Bone marrow (tissue), 2 donors: ENCODE measurements around the gene CDH20.

Experiments used
- DNase-seq, 2 donors: peaks; one replicate each; lab custom pipeline; 2025; lab: John Stamatoyannopoulos, UW

CDH20 gene

GRCh38 chr18:61333271-61333745 lies at the start of gene CDH20:
TSS of gene CDH20 (plus strand) at chr18:61333430.
- no peak for DNase-seq

- DNase-seq: no peak
Observed at GRCh38 chr18:61284039-61284438, 49.2 kb upstream of the CDH20 start.

GRCh38 chr18:61285777-61286176 lies 47.5 kb upstream of the CDH20 start:
- DNase-seq: no peak

- no peak for DNase-seq
Observed at GRCh38 chr18:61286867-61287266, 46.4 kb upstream of the CDH20 start.

GRCh38 chr18:61290616-61291015 lies 42.6 kb upstream of the CDH20 start:
- no peak for DNase-seq

- no peak for DNase-seq
Observed at GRCh38 chr18:61292280-61293035, 40.8 kb upstream of the CDH20 start.

- no peak for DNase-seq
Observed at GRCh38 chr18:61295153-61295552, 38.1 kb upstream of the CDH20 start.

- no peak for DNase-seq
Observed at GRCh38 chr18:61308004-61308403, 25.2 kb upstream of the CDH20 start.

- DNase-seq: no peak
Observed at GRCh38 chr18:61308795-61309393, 24.3 kb upstream of the CDH20 start.

GRCh38 chr18:61322265-61322873 lies 10.9 kb upstream of the CDH20 start:
- DNase-seq: peak in 1 of 2 donors; percentile 22

- no peak for DNase-seq
Observed at GRCh38 chr18:61323951-61324350, 9.3 kb upstream of the CDH20 start.

GRCh38 chr18:61326407-61326806 lies 6.8 kb upstream of the CDH20 start:
- DNase-seq: no peak

GRCh38 chr18:61329398-61329797 lies 3.8 kb upstream of the CDH20 start:
- DNase-seq: no peak

GRCh38 chr18:61331051-61331450 lies 2.2 kb upstream of the CDH20 start:
- DNase-seq: no peak

- DNase-seq: no peak
Observed at GRCh38 chr18:61333746-61334490, 688 bp downstream of the CDH20 start.

- no peak for DNase-seq
Observed at GRCh38 chr18:61334491-61334850, 1.2 kb downstream of the CDH20 start.

GRCh38 chr18:61334951-61335683 lies 1.9 kb downstream of the CDH20 start:
- DNase-seq: no peak

GRCh38 chr18:61335684-61336555 lies 2.7 kb downstream of the CDH20 start:
- DNase-seq: no peak

GRCh38 chr18:61336766-61337165 lies 3.5 kb downstream of the CDH20 start:
- DNase-seq: no peak

GRCh38 chr18:61337527-61337926 lies 4.3 kb downstream of the CDH20 start:
- no peak for DNase-seq

- no peak for DNase-seq
Observed at GRCh38 chr18:61340148-61340547, 6.9 kb downstream of the CDH20 start.
